Activated B cell treated with CpG ODN at 0.5 μM for 24 hours (primary cell): ENCODE results near the gene PRUNE1. TPM values are rescaled to one million over a fixed set of nuclear protein-coding genes. Genes with fewer than 3 reads are reported as not detected.

ENCODE experiments used
- ATAC-seq: fragments of 200-7000 bp; cut with Tn5 transposase; one replicate; pipeline ENCODE4 v1.10.0; 2021; ENCODE audit warnings: low read depth, mild to moderate bottlenecking, moderate library complexity
- CTCF ChIA-PET: fragments of 350-600 bp; sonication (Branson Sonifier 250); formaldehyde crosslinking; loops from one replicate; lab custom pipeline; 2021; ENCODE audit warnings: antibody characterized with exemption; lab: Charles Lee
- POLR2A ChIA-PET: fragments of 350-600 bp; sonication (Branson Sonifier 250); formaldehyde crosslinking; loops from one replicate; lab custom pipeline; 2021; ENCODE audit warnings: antibody characterized with exemption; lab: Charles Lee
- DNase-seq: peaks from one replicate; pipeline ENCODE4 v3.0.0; 2022
- H3K27ac Mint-ChIP-seq: one replicate; pipeline ENCODE4 v1.8.0; 2020; ENCODE audit warnings: mixed read lengths
- H3K27me3 Mint-ChIP-seq: one replicate; pipeline ENCODE4 v1.8.0; 2021; ENCODE audit warnings: mixed read lengths
- H3K36me3 Mint-ChIP-seq: one replicate; pipeline ENCODE4 v1.8.0; 2021; ENCODE audit warnings: low read depth, mixed read lengths
- H3K4me1 Mint-ChIP-seq: one replicate; pipeline ENCODE4 v1.8.0; 2021; ENCODE audit warnings: mixed read lengths
- H3K4me3 Mint-ChIP-seq: one replicate; pipeline ENCODE4 v1.8.0; 2020; ENCODE audit warnings: mild to moderate bottlenecking, mixed read lengths
- H3K9me3 Mint-ChIP-seq: one replicate; pipeline ENCODE4 v1.8.0; 2020; ENCODE audit warnings: mixed read lengths
- intact Hi-C: fragments of 100-400 bp; cut with micrococcal nuclease; formaldehyde crosslinking; loops from one replicate; pipeline ENCODE4 v1.15.1; 2024
- total RNA-seq: library from RNA; stranded (reverse); gene quantifications from 2 replicates; pipeline ENCODE4 v1.2.3, GENCODE V29; 2022
- TF ChIP-seq, protein P1 (sequence below): fragments of 200-600 bp; IDR thresholded peaks from one replicate; pipeline ENCODE4 v1.8.0; 2022; ENCODE audit warnings: antibody characterized with exemption, mild to moderate bottlenecking

Gene PRUNE1
- total RNA-seq, 1 donor from 2014 or later: 14.2 TPM

DNA sequence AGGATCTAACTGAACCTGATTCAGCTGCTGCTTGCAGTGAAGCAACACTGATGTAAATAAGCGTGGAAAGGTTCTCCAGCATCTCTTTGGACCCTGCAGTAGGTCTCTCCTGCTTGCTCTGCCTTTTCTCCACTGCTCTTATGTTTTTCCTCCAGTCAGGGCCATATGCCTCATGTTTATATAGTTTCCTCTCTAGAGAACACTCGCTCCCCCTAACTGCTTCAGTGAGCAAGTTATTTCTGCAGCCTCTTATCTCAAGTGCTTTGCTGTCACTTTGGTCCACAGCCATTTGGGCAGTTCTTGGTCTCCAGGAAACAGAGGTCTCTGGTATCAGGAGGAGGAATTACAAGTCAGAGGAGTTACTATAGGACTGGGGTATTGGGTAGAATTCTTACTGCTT lies 5.3 kb downstream of the PRUNE1 start:
- POLR2A ChIA-PET: no interaction called here
- Mint-ChIP-seq H3K4me3 (no peak overlapping the region), H3K9me3 (no peaks in the 10 kb centered on the region), H3K27ac (no peak overlapping the region), H3K36me3 (peaks cover 25% of the 10 kb centered on the region), H3K4me1 (peaks cover 26% of the 10 kb centered on the region), H3K27me3 (no peaks in the 10 kb centered on the region)
- DNase-seq (no peak), ATAC-seq (no peak)
- intact Hi-C loops: no loop called here
- CTCF ChIA-PET: no interaction called here
- TF ChIP-seq, protein P1, sequence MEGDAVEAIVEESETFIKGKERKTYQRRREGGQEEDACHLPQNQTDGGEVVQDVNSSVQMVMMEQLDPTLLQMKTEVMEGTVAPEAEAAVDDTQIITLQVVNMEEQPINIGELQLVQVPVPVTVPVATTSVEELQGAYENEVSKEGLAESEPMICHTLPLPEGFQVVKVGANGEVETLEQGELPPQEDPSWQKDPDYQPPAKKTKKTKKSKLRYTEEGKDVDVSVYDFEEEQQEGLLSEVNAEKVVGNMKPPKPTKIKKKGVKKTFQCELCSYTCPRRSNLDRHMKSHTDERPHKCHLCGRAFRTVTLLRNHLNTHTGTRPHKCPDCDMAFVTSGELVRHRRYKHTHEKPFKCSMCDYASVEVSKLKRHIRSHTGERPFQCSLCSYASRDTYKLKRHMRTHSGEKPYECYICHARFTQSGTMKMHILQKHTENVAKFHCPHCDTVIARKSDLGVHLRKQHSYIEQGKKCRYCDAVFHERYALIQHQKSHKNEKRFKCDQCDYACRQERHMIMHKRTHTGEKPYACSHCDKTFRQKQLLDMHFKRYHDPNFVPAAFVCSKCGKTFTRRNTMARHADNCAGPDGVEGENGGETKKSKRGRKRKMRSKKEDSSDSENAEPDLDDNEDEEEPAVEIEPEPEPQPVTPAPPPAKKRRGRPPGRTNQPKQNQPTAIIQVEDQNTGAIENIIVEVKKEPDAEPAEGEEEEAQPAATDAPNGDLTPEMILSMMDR: no peak

DNA sequence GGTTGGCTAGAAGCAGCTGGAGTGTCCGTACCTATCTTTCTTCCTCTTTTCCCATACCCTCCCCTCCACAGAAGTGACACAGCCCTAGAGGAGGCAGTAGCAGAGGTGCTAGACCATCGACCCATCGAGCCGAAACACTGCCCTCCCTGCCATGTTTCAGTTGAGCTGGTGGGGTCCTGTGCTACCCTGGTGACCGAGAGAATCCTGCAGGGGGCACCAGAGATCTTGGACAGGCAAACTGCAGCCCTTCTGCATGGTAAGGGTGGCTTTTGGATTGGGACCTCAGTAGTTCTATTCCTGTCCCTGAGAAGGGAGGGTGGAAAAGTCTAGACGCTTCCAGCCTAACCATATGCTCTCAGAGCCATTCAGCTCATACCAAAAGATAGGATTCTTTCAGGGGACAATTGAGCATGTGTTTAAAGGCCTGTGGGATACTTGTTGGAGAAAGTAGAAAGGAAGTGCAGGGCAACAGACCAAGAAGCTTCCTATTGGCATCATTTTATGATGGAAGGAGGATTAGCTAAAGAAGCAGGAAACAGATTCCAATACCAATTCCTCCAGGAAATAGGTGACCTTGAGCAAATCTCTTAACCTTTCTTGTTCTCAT lies 16.4 kb downstream of the PRUNE1 start:
- Mint-ChIP-seq H3K36me3 (peaks cover 52% of the 10 kb centered on the region), H3K9me3 (no peaks in the 10 kb centered on the region), H3K27me3 (no peaks in the 10 kb centered on the region), H3K4me3 (no peak overlapping the region), H3K27ac (no peak overlapping the region), H3K4me1 (peaks cover 6% of the 10 kb centered on the region)
- ATAC-seq: peak; percentile 99
- intact Hi-C loops: loop anchor here (1.0 kb wide), 6 partner anchors 24 to 227 kb away; partner anchors contain the start of genes CDC42SE1 and TNFAIP8L2
- CTCF ChIA-PET: interaction anchor here (0.6 to 3.5 kb wide), 20 partner anchors 12 to 228 kb away, joined by 3 to 27 read pairs (median 4); partner anchors contain the start of genes BNIPL, GABPB2, MINDY1 and MLLT11
- POLR2A ChIA-PET: interaction anchor here (0.6 to 1.2 kb wide), 5 partner anchors 33 to 838 kb away, joined by 3 to 7 read pairs (median 4); partner anchors contain the start of gene TNFAIP8L2
- peak; percentile 55 for DNase-seq
- TF ChIP-seq, protein P1: no peak

DNA sequence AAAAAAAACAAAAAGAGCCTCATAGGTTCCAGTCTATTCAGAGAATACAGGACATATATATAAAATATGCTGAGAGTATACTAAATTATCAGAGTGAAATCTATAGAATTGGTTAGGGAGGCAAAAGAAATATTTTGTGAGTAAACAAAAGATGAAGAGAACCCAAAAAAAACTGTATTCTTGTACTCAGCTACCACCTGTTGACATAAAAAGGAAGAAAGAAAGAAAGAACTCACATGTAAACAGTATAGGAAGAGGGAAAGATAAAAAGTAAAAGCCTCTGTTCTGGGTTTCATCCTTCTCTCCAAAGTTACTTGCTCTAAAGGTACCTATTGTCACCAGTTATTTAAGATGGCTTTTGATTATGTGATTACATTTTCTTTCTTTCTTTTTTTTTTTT lies 18.2 kb downstream of the PRUNE1 start:
- Mint-ChIP-seq H3K4me3 (no peak overlapping the region), H3K36me3 (peaks cover 65% of the 10 kb centered on the region), H3K27ac (no peak overlapping the region), H3K27me3 (no peaks in the 10 kb centered on the region), H3K9me3 (no peaks in the 10 kb centered on the region), H3K4me1 (peaks cover 6% of the 10 kb centered on the region)
- ATAC-seq (no peak), DNase-seq (no peak)
- ChIA-PET CTCF (interaction anchor here (0.9 to 3.5 kb wide), 2 partner anchors 44 to 73 kb away, joined by 3 to 27 read pairs; partner anchors contain the start of gene GABPB2), POLR2A (interaction anchor here (0.6 kb wide), 1 partner anchor 758 kb away, joined by 3 read pairs; the partner anchor contains the start of gene APH1A)
- TF ChIP-seq, protein P1: no peak
- intact Hi-C loops: no loop called here

DNA sequence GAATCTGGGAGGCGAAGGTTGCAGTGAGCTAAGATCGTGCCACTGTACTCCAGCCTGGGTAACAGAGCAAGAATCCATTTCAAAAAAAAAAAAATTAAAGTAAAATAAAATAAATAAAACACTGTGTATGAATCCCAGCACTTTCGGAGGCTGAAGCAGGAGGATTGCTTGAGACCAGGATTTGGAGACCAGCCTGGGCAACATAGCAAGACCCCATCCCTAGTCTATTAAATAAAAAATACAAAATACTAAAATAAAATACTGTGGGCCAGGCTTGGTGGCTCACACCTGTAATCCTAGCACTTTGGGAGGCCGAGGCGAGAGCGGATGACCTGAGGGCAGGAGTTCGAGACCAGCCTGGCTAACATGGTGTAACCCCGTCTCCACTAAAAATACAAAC lies 23.9 kb downstream of the PRUNE1 start:
- no peak for DNase-seq
- Mint-ChIP-seq H3K4me1 (no peaks in the 10 kb centered on the region), H3K9me3 (no peaks in the 10 kb centered on the region), H3K27me3 (no peaks in the 10 kb centered on the region), H3K36me3 (peaks cover 63% of the 10 kb centered on the region), H3K4me3 (no peak overlapping the region), H3K27ac (no peak overlapping the region)
- intact Hi-C loops: no loop called here
- ATAC-seq: no peak
- ChIA-PET POLR2A (interaction anchor here (0.6 kb wide), 1 partner anchor 15 kb away, joined by 5 read pairs; no protein-coding TSS in a partner anchor), CTCF (no interaction called here)
- TF ChIP-seq, protein P1: no peak

DNA sequence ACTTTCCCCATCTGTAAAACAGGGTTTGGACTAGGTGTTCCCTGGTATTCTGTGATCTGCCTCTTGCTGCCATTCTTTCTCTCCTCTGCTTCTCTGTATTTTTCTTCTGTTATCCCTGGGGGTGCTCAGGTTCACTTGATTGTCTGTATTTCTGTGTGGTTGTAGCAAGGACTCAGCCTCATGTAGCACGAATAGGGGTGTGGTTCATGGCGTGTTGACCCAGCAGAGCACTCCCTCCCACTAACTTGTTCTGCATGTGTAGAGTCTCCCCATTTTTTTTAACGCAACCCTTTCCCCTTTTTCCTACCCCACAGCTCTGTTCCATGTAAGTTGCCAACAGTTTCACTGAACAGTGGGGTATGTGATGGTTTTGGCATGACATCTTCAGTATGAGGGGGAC lies 26.9 kb downstream of the PRUNE1 start:
- Mint-ChIP-seq H3K27ac (no peak overlapping the region), H3K4me3 (no peak overlapping the region), H3K9me3 (no peaks in the 10 kb centered on the region)

More for the DNA sequence above, 26.9 kb downstream of the PRUNE1 start:
- no peak for ATAC-seq
- TF ChIP-seq, protein P1: no peak
- Mint-ChIP-seq H3K4me1 (no peaks in the 10 kb centered on the region), H3K27me3 (no peaks in the 10 kb centered on the region), H3K36me3 (peaks cover 39% of the 10 kb centered on the region)
- CTCF ChIA-PET: no interaction called here
- no peak for DNase-seq
- POLR2A ChIA-PET: no interaction called here
- intact Hi-C loops: no loop called here
